ENCODE measurements around the gene MUC5B. TPM values are rescaled to one million over a fixed set of nuclear protein-coding genes. Genes with fewer than 3 reads are reported as not detected.

MUC5B gene
- total RNA-seq, 1 donor = not detected

- H3K4me3 ChIP-seq (ENCODE audit: low read depth, low read length) = no peak overlapping the region
- DNase-seq (ENCODE audit: low read depth) = peak; percentile 92
- no peak for TF ChIP-seq CTCF (IDR thresholded peaks at IDR 0.05; ENCODE audit: insufficient read depth, low read depth, low read length)
These were observed 76.0 kb downstream of the MUC5B start for GRCh38 chr11:1298695-1299492.

- H3K4me3 ChIP-seq (ENCODE audit: low read depth, low read length) = no peak overlapping the region
- no peak for DNase-seq (ENCODE audit: low read depth)
- no peak for TF ChIP-seq CTCF (IDR thresholded peaks at IDR 0.05; ENCODE audit: insufficient read depth, low read depth, low read length)
These were observed 76.8 kb downstream of the MUC5B start for GRCh38 chr11:1299621-1300020.

- H3K4me3 ChIP-seq (ENCODE audit: low read depth, low read length) = no peak overlapping the region
- no peak for TF ChIP-seq CTCF (IDR thresholded peaks at IDR 0.05; ENCODE audit: insufficient read depth, low read depth, low read length)
- DNase-seq (ENCODE audit: low read depth) = peak; percentile 9
These were observed 77.3 kb downstream of the MUC5B start for GRCh38 chr11:1300121-1300520.

GRCh38 chr11:1300569-1301187 lies 77.8 kb downstream of the MUC5B start:
- no peak overlapping the region for H3K4me3 ChIP-seq (ENCODE audit: low read depth, low read length)
- TF ChIP-seq CTCF (IDR thresholded peaks at IDR 0.05; ENCODE audit: insufficient read depth, low read depth, low read length) = no peak
- DNase-seq (ENCODE audit: low read depth) = no peak

- no peak overlapping the region for H3K4me3 ChIP-seq (ENCODE audit: low read depth, low read length)
- TF ChIP-seq CTCF (IDR thresholded peaks at IDR 0.05; ENCODE audit: insufficient read depth, low read depth, low read length) = no peak
- no peak for DNase-seq (ENCODE audit: low read depth)
These were observed 78.5 kb downstream of the MUC5B start for GRCh38 chr11:1301220-1302000.

- DNase-seq (ENCODE audit: low read depth) = no peak
- no peak overlapping the region for H3K4me3 ChIP-seq (ENCODE audit: low read depth, low read length)
- no peak for TF ChIP-seq CTCF (IDR thresholded peaks at IDR 0.05; ENCODE audit: insufficient read depth, low read depth, low read length)
These were observed 79.2 kb downstream of the MUC5B start for GRCh38 chr11:1302041-1302460.
